GM12872 (cell line): Measurements from ENCODE around the gene NPB.

Source experiments
- TF ChIP-seq, protein P1 (sequence below): IDR thresholded peaks from 3 replicates; pipeline ENCODE4 v1.5.1; 2011; ENCODE audit warnings: low read depth, mild to moderate bottlenecking, low read length, moderate library complexity; ENCODE audit not compliant: insufficient read depth

The NPB gene

DNA sequence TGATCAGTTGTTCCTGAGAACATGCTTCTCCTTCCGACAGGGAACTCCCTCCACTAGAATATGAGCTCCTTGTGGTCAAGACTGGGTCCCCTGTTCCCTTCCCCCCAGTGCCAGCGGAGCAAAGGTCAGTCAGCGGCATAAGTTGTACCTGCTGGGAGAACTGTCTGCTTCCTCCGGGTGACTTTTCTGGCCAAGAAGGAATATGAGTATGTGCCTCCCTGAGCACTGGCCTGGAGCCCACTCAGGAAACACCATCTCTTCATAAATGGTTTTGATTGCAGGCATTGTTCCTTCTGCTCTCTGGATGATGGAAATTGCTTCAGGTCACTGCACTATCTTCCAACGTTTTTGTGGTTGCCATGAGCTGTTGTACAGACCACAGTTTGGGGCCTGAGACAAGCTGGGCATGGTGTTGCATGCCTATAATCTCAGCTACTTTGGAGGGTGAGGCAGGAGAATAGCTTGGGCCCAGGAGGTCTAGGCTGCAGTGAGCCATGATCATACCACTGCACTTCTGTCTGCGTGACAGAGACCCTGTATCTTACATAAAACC is 38.8 kb upstream of the NPB start:
- TF ChIP-seq, protein P1, sequence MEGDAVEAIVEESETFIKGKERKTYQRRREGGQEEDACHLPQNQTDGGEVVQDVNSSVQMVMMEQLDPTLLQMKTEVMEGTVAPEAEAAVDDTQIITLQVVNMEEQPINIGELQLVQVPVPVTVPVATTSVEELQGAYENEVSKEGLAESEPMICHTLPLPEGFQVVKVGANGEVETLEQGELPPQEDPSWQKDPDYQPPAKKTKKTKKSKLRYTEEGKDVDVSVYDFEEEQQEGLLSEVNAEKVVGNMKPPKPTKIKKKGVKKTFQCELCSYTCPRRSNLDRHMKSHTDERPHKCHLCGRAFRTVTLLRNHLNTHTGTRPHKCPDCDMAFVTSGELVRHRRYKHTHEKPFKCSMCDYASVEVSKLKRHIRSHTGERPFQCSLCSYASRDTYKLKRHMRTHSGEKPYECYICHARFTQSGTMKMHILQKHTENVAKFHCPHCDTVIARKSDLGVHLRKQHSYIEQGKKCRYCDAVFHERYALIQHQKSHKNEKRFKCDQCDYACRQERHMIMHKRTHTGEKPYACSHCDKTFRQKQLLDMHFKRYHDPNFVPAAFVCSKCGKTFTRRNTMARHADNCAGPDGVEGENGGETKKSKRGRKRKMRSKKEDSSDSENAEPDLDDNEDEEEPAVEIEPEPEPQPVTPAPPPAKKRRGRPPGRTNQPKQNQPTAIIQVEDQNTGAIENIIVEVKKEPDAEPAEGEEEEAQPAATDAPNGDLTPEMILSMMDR: no peak

DNA sequence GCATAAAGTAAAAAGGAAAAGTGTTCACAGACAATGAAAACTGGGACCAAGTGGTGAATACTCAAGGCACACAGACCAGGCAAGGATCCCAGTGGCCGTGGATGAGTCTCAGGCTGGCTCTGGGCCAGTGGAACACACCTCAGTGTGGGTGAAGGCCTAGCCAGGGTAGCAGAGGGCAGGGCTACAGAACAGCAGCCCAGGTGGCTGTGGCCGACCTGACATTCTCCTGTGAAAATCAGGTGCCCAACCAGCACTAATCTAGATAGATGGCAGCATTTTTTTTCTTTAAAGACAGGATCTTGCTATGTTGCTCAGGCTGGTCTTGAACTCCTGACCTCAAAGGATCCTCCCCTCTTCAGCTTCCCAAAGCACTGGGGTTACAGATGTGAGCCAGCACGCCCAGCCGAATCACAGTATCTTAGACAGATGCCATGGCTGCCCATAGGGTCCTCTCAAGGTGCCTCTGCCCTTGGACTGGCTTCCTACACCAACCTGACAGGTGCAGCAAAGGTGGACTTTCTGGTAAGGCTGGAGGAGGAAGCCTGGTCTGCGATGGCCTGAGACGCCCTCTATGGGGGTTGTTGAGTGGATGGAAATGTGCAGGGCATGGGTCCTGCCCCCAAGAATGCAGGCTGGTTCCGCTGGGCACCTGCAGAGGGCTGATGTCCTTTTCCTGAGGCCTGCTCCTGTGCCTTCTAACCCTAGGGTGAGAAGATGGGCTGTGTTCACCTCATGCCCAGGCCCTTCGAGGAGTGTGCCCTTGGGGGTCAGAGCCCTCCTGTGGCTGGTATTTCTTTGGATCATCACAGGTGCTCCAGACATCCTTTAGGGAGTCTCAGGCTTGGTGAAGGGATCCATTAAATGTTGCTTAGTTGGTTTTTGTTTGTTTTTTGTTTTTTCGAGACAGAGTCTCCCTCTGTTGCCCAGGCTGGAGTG is 37.9 kb upstream of the NPB start:
- TF ChIP-seq, protein P1: 0 out of 3 replicates have a peak, but pooled peaks have one; percentile 8

DNA sequence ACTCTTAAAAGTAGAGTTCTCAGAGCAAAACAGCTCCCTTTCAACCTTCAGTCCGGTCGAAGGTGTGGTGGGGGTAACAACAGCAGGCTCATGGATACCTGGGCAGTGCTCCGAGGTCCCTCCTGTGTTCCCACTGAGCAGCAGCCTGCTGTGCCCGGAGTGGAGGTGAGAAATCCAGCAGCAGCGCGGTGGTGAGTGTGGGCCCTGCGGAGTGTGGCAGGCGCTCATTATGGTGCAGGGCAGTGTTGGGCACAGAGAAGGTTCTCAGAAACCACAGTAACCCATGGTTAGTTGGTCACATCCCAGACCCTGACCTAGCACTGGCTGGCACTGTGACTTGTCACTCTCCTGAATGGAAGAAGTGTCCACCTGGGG is 36.7 kb upstream of the NPB start:
- TF ChIP-seq, protein P1: no peak

DNA sequence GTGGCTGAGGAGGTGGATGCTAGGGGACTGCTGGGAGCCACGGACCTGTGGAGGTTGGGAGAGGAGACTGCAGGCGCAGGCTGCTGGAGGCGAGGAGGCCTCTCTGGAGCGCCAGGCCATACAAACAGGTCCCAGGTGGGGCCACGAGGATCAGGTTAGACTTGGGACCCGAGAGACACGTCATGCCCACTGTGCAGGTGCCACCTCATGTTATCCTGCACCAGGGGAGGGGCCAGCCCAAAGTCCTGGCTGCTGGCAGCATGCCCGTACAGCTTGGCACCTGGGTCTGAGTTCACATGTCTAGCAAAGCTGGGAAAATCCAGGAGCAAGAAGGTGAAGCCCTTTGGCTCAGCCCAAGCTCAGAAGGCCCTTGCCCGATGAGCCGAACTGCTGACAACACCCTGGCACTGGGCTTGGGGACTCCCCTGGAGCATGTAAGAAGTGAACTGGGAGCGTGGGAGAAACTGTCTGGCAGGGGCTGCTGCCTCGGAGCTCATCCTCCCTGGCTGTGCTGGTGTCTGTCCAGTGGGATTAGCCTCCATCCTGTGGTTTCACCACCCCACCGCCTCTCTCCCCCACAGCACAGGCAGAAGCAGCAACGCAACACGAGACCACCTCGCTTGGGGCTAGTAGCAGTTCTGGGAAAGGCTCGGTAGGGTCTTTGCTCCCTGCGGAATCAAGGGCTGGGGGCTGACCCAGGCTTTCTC is 36.2 kb upstream of the NPB start:
- TF ChIP-seq, protein P1: no peak

DNA sequence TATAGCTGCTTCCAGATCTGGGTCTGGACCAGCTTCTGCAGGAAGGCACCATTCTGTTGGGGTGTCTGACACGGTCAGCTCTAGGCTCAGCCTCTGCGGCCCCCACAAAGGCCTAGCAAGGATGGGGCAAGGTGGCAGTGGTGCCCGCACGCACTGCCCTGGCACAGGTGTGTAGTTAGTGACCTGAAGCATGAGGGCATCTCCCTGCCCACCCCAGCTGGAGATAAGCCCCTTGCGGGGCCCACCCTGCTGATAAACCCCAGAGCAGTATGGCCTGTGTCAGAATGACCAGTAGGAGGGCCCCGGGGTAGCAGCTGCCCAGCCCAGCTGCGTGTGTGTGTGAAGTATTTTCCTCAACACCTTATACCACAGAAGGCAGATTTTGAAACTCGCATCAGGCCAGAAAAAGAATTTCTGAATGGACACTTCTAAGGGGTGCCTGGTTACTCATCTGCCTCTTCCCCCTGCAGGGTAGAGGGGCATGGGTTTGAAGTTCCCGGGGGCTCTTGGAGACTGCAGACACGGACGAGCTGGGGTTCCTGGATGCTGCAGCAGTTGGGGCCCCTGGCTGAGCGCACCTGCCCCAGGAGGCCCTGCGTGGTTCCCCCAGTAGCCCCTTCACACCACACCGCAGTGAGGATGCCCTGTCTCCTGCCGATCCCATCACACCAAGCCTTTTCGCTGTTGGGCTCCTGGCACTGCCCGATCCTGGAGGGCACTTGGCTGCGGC is 35.4 kb upstream of the NPB start:
- TF ChIP-seq, protein P1: no peak

DNA sequence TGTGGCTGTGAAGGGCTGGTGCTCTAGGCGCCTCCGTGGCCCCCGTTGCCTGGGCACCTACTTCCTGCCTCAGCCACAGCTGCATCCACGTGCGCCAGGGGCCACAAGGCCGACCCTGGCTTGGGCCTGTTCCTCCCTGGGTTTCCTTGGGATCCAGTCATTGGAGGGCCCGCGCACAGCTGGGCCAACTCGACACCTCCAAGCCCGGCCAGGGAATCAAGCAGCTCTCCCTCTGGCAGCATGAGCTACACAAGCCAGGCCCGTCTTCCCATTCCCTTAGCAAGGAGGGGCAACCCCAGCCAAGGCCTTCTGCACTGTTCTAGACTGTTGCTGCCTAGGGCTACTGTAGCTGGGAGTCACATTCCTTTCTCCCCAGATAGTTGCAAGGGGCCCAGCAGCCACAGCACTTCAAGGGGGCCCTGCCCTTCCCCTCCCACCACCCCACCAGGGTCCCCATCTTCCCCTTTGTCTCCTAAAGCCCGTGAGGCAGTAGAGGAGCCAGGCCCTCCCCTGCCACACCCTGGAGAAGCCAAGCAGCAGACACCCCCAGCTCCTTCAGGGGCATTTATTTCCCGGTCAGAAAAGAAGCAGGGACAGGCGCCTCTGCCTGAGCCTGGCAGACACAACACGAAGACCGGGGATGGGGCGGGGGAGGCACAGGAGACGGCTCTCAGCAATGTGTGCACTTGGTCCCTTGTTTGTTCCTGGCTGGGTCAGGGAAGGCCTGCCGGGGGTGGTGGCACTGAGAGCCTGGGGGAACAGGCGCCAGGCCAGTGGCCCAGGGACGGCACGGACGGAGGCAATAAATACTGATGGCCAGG is 34.7 kb upstream of the NPB start:
- TF ChIP-seq, protein P1: no peak
